Measurements from ENCODE around the gene RABEP1.
"Not testable (repeated sequence)": the region's sequence is repeated elsewhere in the genome, so short reads cannot be mapped to it uniquely, and the experiment has no call there.

RABEP1 gene

GRCh38 chr17:5429191-5429887 lies 147.3 kb downstream of the RABEP1 start:
- no peak for DNase-seq

GRCh38 chr17:5430413-5430999 lies 148.4 kb downstream of the RABEP1 start:
- DNase-seq: no peak

GRCh38 chr17:5431234-5431633 lies 149.2 kb downstream of the RABEP1 start:
- not testable (repeated sequence) for DNase-seq

GRCh38 chr17:5431949-5432556 lies 150.0 kb downstream of the RABEP1 start:
- DNase-seq: no peak

DNA sequence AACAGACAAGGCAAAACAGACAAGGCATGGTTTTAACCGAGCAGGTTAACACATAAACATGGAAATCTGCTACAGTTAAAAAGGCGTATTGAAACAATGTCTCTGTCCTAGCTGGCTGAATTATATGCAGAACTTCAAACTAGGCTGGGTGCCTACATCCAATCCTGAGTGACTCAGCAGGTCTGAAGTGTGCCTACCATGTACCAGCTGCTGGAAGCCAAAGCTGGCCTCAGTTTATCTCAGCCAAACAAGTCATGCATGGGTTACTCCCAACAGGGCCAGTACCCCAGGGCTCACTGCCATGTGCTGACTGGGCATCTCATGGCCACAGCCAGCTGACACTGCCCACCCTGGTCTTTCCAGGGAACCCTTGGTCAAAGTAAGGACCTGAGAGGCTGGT lies 152.9 kb downstream of the RABEP1 start:
- no peak for DNase-seq
